H1 (cell line): Measurements from ENCODE around the gene RANBP6. TPM values are rescaled to one million over a fixed set of nuclear protein-coding genes. Genes with fewer than 3 reads are reported as not detected.

Experiments used
- CTCF ChIA-PET: fragments of 300-600 bp; sonication (Branson Sonifier 250); formaldehyde crosslinking; loops from one replicate; lab custom pipeline; 2021; ENCODE audit not compliant: partially characterized antibody; lab: Charles Lee
- POLR2A ChIA-PET: fragments of 300-600 bp; sonication (Branson Sonifier 250); formaldehyde crosslinking; loops from one replicate; lab custom pipeline; 2021; ENCODE audit warnings: inconsistent platforms; ENCODE audit not compliant: partially characterized antibody; lab: Charles Lee
- DNase-seq, 2 experiments: peaks; one replicate each; pipeline versions ENCODE4 v3.0.0 to v3.0.0-alpha.2; 2010 to 2022; ENCODE audit warnings: low spot score in 2 of 2, low read depth in 1 of 2, mixed read lengths in 1 of 2
- FAIRE-seq: peaks from 2 replicates; lab custom pipeline; 2011; peaks lifted over from hg19 to GRCh38; lab: Jason Lieb, UNC
- H2AFZ ChIP-seq: 2 replicates; pipeline ENCODE4 v1.8.1; 2012; ENCODE audit warnings: low read length, inconsistent platforms
- H2AK5ac ChIP-seq: 2 replicates; pipeline ENCODE4 v1.6.1; 2013; ENCODE audit warnings: low read depth, low read length
- H2BK120ac ChIP-seq: replicated peaks from 2 replicates; pipeline ENCODE3; 2013; ENCODE audit warnings: low read depth, low read length, inconsistent platforms
- H2BK12ac ChIP-seq: 2 replicates; pipeline ENCODE4 v1.6.1; 2013; ENCODE audit warnings: low read depth, low read length
- H2BK15ac ChIP-seq: 2 replicates; pipeline ENCODE4 v1.6.1; 2013; ENCODE audit warnings: low read length
- H2BK20ac ChIP-seq: 2 replicates; pipeline ENCODE4 v1.6.1; 2013; ENCODE audit warnings: low read length
- H2BK5ac ChIP-seq: 2 replicates; pipeline ENCODE4 v1.6.1; 2013; ENCODE audit warnings: low read depth, low read length
- H3K14ac ChIP-seq: 2 replicates; pipeline ENCODE4 v1.6.1; 2013; ENCODE audit warnings: inconsistent platforms; ENCODE audit not compliant: insufficient read length
- H3K18ac ChIP-seq: 2 replicates; pipeline ENCODE4 v1.6.1; 2013; ENCODE audit warnings: low read length; ENCODE audit errors: extremely low read depth
- H3K23ac ChIP-seq: 2 replicates; pipeline ENCODE4 v1.6.1; 2013; ENCODE audit warnings: inconsistent platforms; ENCODE audit not compliant: insufficient read length
- H3K23me2 ChIP-seq: 2 replicates; pipeline ENCODE4 v1.6.1; 2013; ENCODE audit warnings: low read depth, low read length
- H3K27ac ChIP-seq: 2 replicates; pipeline ENCODE4 v1.6.1; 2011; ENCODE audit warnings: low read depth, low read length, inconsistent platforms
- H3K27me3 ChIP-seq, 4 experiments: replicated peaks in 1 of 4; 1 replicate in 1 of 4; 2 replicates in 3 of 4; pipeline versions ENCODE4 v1.6.1 to v1.8.1; 2011 to 2013; ENCODE audit warnings: low read length in 3 of 4, mild to moderate bottlenecking in 3 of 4, inconsistent platforms in 2 of 4, mixed read lengths in 2 of 4, moderate library complexity in 1 of 4; ENCODE audit not compliant: control insufficient read depth in 3 of 4, insufficient read depth in 3 of 4; ENCODE audit errors: extremely low read depth in 1 of 4
- H3K36me3 ChIP-seq, 4 experiments: 2 replicates each; pipeline versions ENCODE4 v1.6.1 to v1.8.1; 2011 to 2013; ENCODE audit warnings: mild to moderate bottlenecking in 4 of 4, low read length in 3 of 4, moderate library complexity in 2 of 4, control low read depth in 1 of 4, inconsistent platforms in 1 of 4; ENCODE audit not compliant: insufficient read depth in 4 of 4, control insufficient read depth in 2 of 4
- H3K4ac ChIP-seq: replicated peaks from 2 replicates; pipeline ENCODE3; 2013; ENCODE audit warnings: low read length, low read depth, mixed read lengths, inconsistent platforms; ENCODE audit not compliant: insufficient read length
- H3K4me1 ChIP-seq, 4 experiments: replicated peaks in 1 of 4; 1 replicate in 1 of 4; 2 replicates in 3 of 4; pipeline versions ENCODE4 v1.6.1 to v1.8.1; 2011 to 2013; ENCODE audit warnings: low read length in 3 of 4, inconsistent platforms in 2 of 4, mixed read lengths in 1 of 4; ENCODE audit not compliant: insufficient read depth in 4 of 4, control insufficient read depth in 3 of 4
- H3K4me2 ChIP-seq, 2 experiments: 2 replicates each; pipeline versions ENCODE4 v1.6.1 to v1.8.1; 2011 to 2013; ENCODE audit warnings: low read depth in 2 of 2, low read length in 2 of 2, control low read depth in 1 of 2, inconsistent platforms in 1 of 2, mild to moderate bottlenecking in 1 of 2; ENCODE audit not compliant: insufficient read depth in 1 of 2
- H3K4me3 ChIP-seq, 4 experiments: fragments of 200-600, 300-600 bp in 1 of 4; sonication (generic), shearing (Covaris generic), sonication (Bioruptor Twin) in 1 of 4; 2 replicates each; pipeline versions ENCODE4 v1.5.1 to v1.8.1; 2011 to 2016; ENCODE audit warnings: low read length in 4 of 4, low read depth in 3 of 4, control low read depth in 2 of 4, inconsistent platforms in 2 of 4, mild to moderate bottlenecking in 2 of 4, mixed read lengths in 1 of 4, moderate library complexity in 1 of 4; ENCODE audit not compliant: insufficient read depth in 2 of 4; ENCODE audit errors: extremely low read depth in 1 of 4
- H3K56ac ChIP-seq: replicated peaks from 2 replicates; pipeline ENCODE3; 2013; ENCODE audit warnings: low read depth, mild to moderate bottlenecking, mixed read lengths, low read length, inconsistent platforms; ENCODE audit not compliant: insufficient read length
- H3K79me1 ChIP-seq: 2 replicates; pipeline ENCODE4 v1.6.1; 2013; ENCODE audit warnings: low read depth, low read length, control low read depth
- H3K79me2 ChIP-seq, 2 experiments: 2 replicates each; pipeline versions ENCODE4 v1.6.1 to v1.8.1; 2012 to 2013; ENCODE audit warnings: low read length in 2 of 2, mild to moderate bottlenecking in 2 of 2, inconsistent platforms in 1 of 2; ENCODE audit not compliant: insufficient read depth in 2 of 2, control insufficient read depth in 1 of 2
- H3K9ac ChIP-seq, 4 experiments: replicated peaks in 1 of 4; 1 replicate in 1 of 4; 2 replicates in 3 of 4; pipeline versions ENCODE4 v1.6.1 to v1.8.1; 2011 to 2013; ENCODE audit warnings: low read depth in 3 of 4, low read length in 3 of 4, control low read depth in 2 of 4, mild to moderate bottlenecking in 2 of 4, moderate library complexity in 2 of 4, inconsistent platforms in 1 of 4; ENCODE audit errors: extremely low read depth in 1 of 4
- H3K9me3 ChIP-seq, 2 experiments: 2 replicates each; pipeline versions ENCODE4 v1.6.1 to v1.8.1; 2012 to 2013; ENCODE audit warnings: mild to moderate bottlenecking in 2 of 2, moderate library complexity in 2 of 2, control low read depth in 1 of 2, inconsistent platforms in 1 of 2, low read depth in 1 of 2, low read length in 1 of 2, mixed read lengths in 1 of 2; ENCODE audit not compliant: insufficient read depth in 2 of 2
- H4K20me1 ChIP-seq, 2 experiments: replicated peaks in 1 of 2; 2 replicates each; pipeline versions ENCODE3 to v1.8.1; 2011 to 2013; ENCODE audit warnings: inconsistent platforms in 2 of 2, low read length in 2 of 2, mild to moderate bottlenecking in 1 of 2; ENCODE audit not compliant: insufficient read depth in 2 of 2, control insufficient read depth in 1 of 2
- H4K5ac ChIP-seq: 2 replicates; pipeline ENCODE4 v1.6.1; 2013; ENCODE audit warnings: low read length, low read depth, mixed read lengths, inconsistent platforms; ENCODE audit not compliant: insufficient read length
- H4K8ac ChIP-seq: 2 replicates; pipeline ENCODE4 v1.8.0; 2013; ENCODE audit warnings: mild to moderate bottlenecking, moderate library complexity, low read length, inconsistent platforms; ENCODE audit not compliant: insufficient read depth; ENCODE audit errors: extremely low read depth
- H4K91ac ChIP-seq: replicated peaks from 2 replicates; pipeline ENCODE3; 2013; ENCODE audit warnings: low read length, mixed read lengths, inconsistent platforms; ENCODE audit not compliant: insufficient read length
- BRCA1 ChIP-seq: IDR thresholded peaks from 2 replicates; pipeline ENCODE4 v1.6.1; 2012; ENCODE audit warnings: low read depth, low read length, improper control_type of control experiment
- CBX5 ChIP-seq: fragments of 300-800, 300-1000 bp; sonication (generic); IDR thresholded peaks from 2 replicates; pipeline ENCODE4 v1.7.1; 2016; ENCODE audit warnings: antibody characterized with exemption, low read length, low read depth
- CHD1 ChIP-seq: IDR thresholded peaks from 2 replicates; pipeline ENCODE4 v1.6.1; 2012; ENCODE audit warnings: low read depth, low read length, improper control_type of control experiment
- FOSL1 ChIP-seq: IDR thresholded peaks from 2 replicates; pipeline ENCODE4 v1.6.1; 2011; ENCODE audit warnings: mild to moderate bottlenecking, low read depth, low read length, moderate library complexity; ENCODE audit not compliant: insufficient read depth
- HDAC2 ChIP-seq, 2 experiments: fragments of 300-600 bp in 1 of 2; sonication (generic) in 1 of 2; IDR thresholded peaks; 2 replicates each; pipeline ENCODE4 v1.6.1; 2011 to 2012; ENCODE audit warnings: low read depth in 2 of 2, low read length in 2 of 2, mild to moderate bottlenecking in 2 of 2, moderate library complexity in 2 of 2, borderline replicate concordance in 1 of 2, inconsistent platforms in 1 of 2
- JUN ChIP-seq: IDR thresholded peaks from 2 replicates; pipeline ENCODE4 v1.6.1; 2011; ENCODE audit warnings: low read depth, mild to moderate bottlenecking, improper control_type of control experiment, low read length
- KDM1A ChIP-seq: fragments of 200-600, 300-600 bp; sonication (generic); IDR thresholded peaks from 2 replicates; pipeline ENCODE4 v1.7.1; 2016; ENCODE audit warnings: mild to moderate bottlenecking, low read length, borderline replicate concordance
- NANOG ChIP-seq: IDR thresholded peaks from 2 replicates; pipeline ENCODE4 v1.6.1; 2011; ENCODE audit warnings: low read length, low read depth, mild to moderate bottlenecking, inconsistent platforms; ENCODE audit not compliant: insufficient read depth, poor library complexity, severe bottlenecking
- PHF8 ChIP-seq: fragments of 200-600 bp; sonication (generic); conservative IDR thresholded peaks from 2 replicates; pipeline ENCODE4 v1.7.1; 2012; ENCODE audit warnings: low read depth, mild to moderate bottlenecking, inconsistent platforms, low read length, moderate library complexity
- SIN3A ChIP-seq, 2 experiments: IDR thresholded peaks in 1 of 2; conservative IDR thresholded peaks in 1 of 2; 2 replicates each; pipeline ENCODE4 v1.6.1; 2011 to 2012; ENCODE audit warnings: low read length in 2 of 2, improper control_type of control experiment in 1 of 2, low read depth in 1 of 2, mild to moderate bottlenecking in 1 of 2
- SIRT6 ChIP-seq: IDR thresholded peaks from one replicate; pipeline ENCODE4 v1.7.1; 2012; ENCODE audit warnings: low read length, inconsistent platforms
- SRF ChIP-seq: IDR thresholded peaks from 2 replicates; pipeline ENCODE4 v1.6.1; 2011; ENCODE audit warnings: mild to moderate bottlenecking, low read depth, low read length, moderate library complexity
- TAF1 ChIP-seq: IDR thresholded peaks from 2 replicates; pipeline ENCODE4 v1.6.1; 2011; ENCODE audit warnings: mild to moderate bottlenecking, low read depth, low read length
- WGBS, 2 experiments: shearing (Covaris generic) in 1 of 2; methylation state at CpG; one replicate each; pipeline versions ENCODE4 v1.1.6 to v1.1.7; 2013 to 2015; ENCODE audit warnings: low lambda C conversion rate in 2 of 2, mixed read lengths in 2 of 2, inconsistent platforms in 1 of 2, low coverage in 1 of 2, missing lambda C conversion rate in 1 of 2; ENCODE audit not compliant: insufficient replicate concordance in 2 of 2, insufficient coverage in 1 of 2, insufficient read length in 1 of 2; ENCODE audit errors: extremely low coverage in 1 of 2, missing lambda C conversion rate in 1 of 2; 5-methylcytosine and 5-hydroxymethylcytosine counted together
- polyA plus RNA-seq, 7 experiments: library from polyadenylated mRNA; depleted of rRNA in 3 of 7; stranded (reverse) in 5 of 7; unstranded in 2 of 7; fragments of >200 nt in 5 of 7; fragments of 200-250 nt in 2 of 7; gene quantifications; 1 replicate in 5 of 7; 2 replicates in 1 of 7; 4 replicates in 1 of 7; pipeline versions ENCODE4 v1.2.1 to v1.2.3, GENCODE V29; 2011 to 2013; ENCODE audit warnings: missing spikeins in 2 of 7, mixed read lengths in 2 of 7
- total RNA-seq: library from RNA; stranded (reverse); fragmentation: NEBNext Ultra II Directional; extraction: Animal tissue kit (Norgen Biotek cat#: 25700); gene quantifications from 2 replicates; pipeline ENCODE4 v1.2.1, GENCODE V29; 2021
- TF ChIP-seq, protein P1 (sequence below): IDR thresholded peaks from 2 replicates; pipeline ENCODE4 v1.6.1; 2012; ENCODE audit warnings: inconsistent platforms

RANBP6 gene
- total and polyA plus RNA-seq, 2 of the 8 experiments (the other 6 are each of a cell fraction or from before 2014, with no cell fraction given) = 5.7 to 18.8 TPM

- H3K27me3 ChIP-seq = no peaks in the 10 kb centered on the region
- no peak for DNase-seq
- H2AFZ ChIP-seq = no peak overlapping the region
- H3K4me3 ChIP-seq = no peak overlapping the region
- ChIA-PET POLR2A (no interaction called here), CTCF (interaction anchor here (0.7 to 4.2 kb wide), 8 partner anchors 9 to 271 kb away, joined by 3 to 31 read pairs (median 4); no protein-coding TSS in a partner anchor)
- no peak overlapping the region for H3K4me2 ChIP-seq
- H3K79me1 ChIP-seq = no peaks in the 10 kb centered on the region
- no peak overlapping the region for H3K56ac ChIP-seq
- H3K36me3 ChIP-seq = no peaks in the 10 kb centered on the region
- no peak overlapping the region for H2BK12ac ChIP-seq
- no peak overlapping the region for H2BK20ac ChIP-seq
- H3K79me2 ChIP-seq = no peaks in the 10 kb centered on the region
- no peak overlapping the region for H3K18ac ChIP-seq
- no peaks in the 10 kb centered on the region for H3K4me1 ChIP-seq
- no peak overlapping the region for H3K27ac ChIP-seq
- no peak for FAIRE-seq
- H3K14ac ChIP-seq = no peak overlapping the region
- H3K4ac ChIP-seq = no peak overlapping the region
- H4K20me1 ChIP-seq = no peaks in the 10 kb centered on the region
- 83% methylated on average over 4 of the region's 4 CpGs; no CpG with 5 or more reads in 1 of the 2 experiments for WGBS, 2 experiments
- H4K5ac ChIP-seq = no peak overlapping the region
- no peak overlapping the region for H4K8ac ChIP-seq
- no peak overlapping the region for H3K9ac ChIP-seq
- no peaks in the 10 kb centered on the region for H3K9me3 ChIP-seq
- no peak overlapping the region for H3K23ac ChIP-seq
- no peak overlapping the region for H2AK5ac ChIP-seq
- no peak overlapping the region for H2BK5ac ChIP-seq
- no peak overlapping the region; the same call in 1 of the 2 replicates for H2BK15ac ChIP-seq
- no peak overlapping the region for H2BK120ac ChIP-seq
- H3K23me2 ChIP-seq = no peaks in the 10 kb centered on the region; the same call in 1 of the 2 replicates
- H4K91ac ChIP-seq = no peak overlapping the region
- no peak for TF ChIP-seq TAF1
- TF ChIP-seq SIRT6 = no peak
- no peak for TF ChIP-seq PHF8
- no peak for TF ChIP-seq FOSL1
- TF ChIP-seq BRCA1 = no peak
- TF ChIP-seq SRF = no peak
- no peak for TF ChIP-seq CBX5
- no peak for TF ChIP-seq SIN3A (conservative IDR thresholded peaks at IDR 0.05 in 1 of 2, IDR thresholded peaks at IDR 0.05 in 1 of 2; ENCODE audit: low read depth in 1 of 2, low read length in 2 of 2)
- no peak for TF ChIP-seq JUN
- no peak for TF ChIP-seq HDAC2 (IDR thresholded peaks at IDR 0.05; ENCODE audit: borderline replicate concordance in 1 of 2, low read depth in 2 of 2, low read length in 2 of 2)
- TF ChIP-seq, protein P1, sequence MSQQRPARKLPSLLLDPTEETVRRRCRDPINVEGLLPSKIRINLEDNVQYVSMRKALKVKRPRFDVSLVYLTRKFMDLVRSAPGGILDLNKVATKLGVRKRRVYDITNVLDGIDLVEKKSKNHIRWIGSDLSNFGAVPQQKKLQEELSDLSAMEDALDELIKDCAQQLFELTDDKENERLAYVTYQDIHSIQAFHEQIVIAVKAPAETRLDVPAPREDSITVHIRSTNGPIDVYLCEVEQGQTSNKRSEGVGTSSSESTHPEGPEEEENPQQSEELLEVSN = no peak
- no peak for TF ChIP-seq NANOG
- no peak for TF ChIP-seq CHD1
- no peak for TF ChIP-seq KDM1A
These were observed 29.9 kb upstream of the RANBP6 start for GRCh38 chr9:6045364-6045763.
